GM18511 (cell line): ENCODE results near the gene TBCEL.
"Not testable (repeated sequence)": the region's sequence is repeated elsewhere in the genome, so short reads cannot be mapped to it uniquely, and the experiment has no call there.

ENCODE experiments used
- ATAC-seq: cut with Tn5 transposase; IDR thresholded peaks from one replicate; pipeline ENCODE4 v1.9.1; 2021; ENCODE audit warnings: mild to moderate bottlenecking, moderate library complexity; ENCODE audit not compliant: unreplicated experiment

TBCEL gene

DNA sequence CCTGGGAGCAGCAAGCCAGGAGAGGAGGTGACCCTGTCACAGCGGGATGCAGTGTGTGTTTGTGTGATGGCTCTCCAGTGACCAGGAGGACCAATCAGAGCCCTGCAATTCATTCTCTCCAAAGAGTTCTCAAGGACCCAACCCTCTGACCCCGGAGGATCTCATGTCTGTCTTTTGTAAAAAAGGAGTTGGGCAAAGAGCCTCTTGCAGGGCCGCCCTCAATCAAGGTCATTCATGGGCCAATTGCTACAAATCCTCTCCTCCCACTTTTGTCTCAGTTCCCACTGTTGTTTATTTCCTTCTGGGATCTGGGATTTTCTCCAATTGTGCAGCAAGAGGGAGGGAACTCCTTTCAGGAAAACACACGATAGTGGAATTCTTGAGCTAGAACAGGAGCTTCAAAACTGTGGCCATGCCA lies 81.2 kb downstream of the TBCEL start:
- ATAC-seq: no peak

DNA sequence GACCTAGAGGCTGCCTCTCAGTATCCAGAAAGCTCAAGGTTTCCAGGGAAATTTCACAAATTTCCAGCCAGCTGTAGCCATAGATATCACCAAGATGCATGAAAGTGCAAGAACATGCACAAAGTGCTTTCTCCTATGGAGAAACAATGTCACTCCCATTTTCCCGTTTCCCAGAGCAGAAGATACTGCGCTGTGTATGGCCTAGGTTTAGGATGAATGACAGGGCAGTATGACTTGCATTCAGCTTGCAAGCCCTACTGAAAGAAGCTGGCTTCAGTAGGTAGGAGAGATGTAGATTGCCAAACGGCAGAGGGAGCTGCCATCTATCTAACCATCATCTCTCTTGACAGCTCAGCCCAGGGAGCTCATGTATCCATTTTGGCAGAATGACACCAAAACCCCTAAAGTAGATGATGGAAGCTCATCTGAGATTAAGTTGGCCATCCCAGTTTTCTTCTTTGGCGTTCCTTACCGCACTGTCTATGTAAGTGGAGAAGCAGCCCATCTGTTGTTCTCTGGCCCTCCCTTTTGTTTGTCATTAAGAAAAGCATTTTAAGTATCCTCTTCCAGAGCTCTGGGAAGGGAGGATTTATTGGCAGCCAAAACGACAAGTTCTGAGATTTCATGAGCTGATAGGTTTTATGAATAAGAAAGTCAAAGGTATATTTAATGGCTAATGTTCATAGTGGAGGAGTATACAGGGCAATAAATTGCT lies 81.7 kb downstream of the TBCEL start:
- ATAC-seq: no peak

DNA sequence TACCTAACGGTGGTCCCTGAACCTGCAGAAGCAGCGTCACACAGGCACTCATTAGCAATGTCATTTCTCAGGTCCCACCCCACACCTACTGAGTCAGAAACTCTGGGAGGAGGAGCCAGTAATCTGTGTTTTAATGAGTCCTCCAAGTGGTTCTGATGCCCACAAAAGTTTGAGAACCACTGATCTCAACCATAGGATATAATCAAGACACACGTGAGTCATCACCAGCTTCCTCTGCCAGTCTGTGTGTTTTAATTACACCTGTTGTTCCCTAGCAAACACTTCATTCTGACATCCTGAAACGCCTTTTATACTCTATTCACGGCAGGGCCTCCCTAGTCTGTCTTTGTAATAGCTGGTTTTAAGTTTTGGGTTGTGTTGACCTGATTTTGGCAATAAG lies 82.9 kb downstream of the TBCEL start:
- ATAC-seq: no peak

DNA sequence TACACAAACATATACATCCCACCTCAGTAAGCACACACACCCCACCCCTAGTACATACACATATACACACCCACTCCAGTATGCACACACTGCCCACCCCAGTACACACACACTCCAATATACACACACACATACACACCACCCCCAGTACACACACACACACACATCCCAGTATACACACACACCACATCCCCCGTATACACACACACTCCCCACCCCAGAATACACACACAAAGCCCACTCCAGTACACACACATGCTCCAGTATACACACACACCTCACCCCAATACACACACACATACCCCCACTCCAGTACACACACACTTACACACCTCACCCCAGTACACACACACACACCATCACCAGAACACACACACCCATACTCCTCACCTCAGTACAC lies 84.5 kb downstream of the TBCEL start:
- no peak for ATAC-seq

DNA sequence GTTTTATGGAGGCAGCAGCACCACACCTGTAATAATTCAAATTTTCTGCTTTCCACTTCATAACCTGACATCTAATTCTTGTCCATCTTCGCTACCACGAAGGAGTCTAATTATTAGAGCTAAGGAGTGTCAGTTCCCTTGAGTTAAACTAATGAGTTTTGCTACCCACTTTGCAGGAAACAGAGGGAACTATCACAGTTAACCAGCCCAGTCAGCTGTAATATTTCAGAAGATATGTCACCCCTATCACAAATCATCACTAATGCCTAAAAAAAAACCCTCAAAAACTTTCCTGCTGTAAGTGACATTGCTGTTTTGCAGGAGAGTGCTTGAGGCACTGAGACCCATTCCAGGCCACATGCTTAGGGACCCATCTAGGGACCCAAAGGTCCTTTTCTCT lies 85.6 kb downstream of the TBCEL start:
- ATAC-seq: no peak

DNA sequence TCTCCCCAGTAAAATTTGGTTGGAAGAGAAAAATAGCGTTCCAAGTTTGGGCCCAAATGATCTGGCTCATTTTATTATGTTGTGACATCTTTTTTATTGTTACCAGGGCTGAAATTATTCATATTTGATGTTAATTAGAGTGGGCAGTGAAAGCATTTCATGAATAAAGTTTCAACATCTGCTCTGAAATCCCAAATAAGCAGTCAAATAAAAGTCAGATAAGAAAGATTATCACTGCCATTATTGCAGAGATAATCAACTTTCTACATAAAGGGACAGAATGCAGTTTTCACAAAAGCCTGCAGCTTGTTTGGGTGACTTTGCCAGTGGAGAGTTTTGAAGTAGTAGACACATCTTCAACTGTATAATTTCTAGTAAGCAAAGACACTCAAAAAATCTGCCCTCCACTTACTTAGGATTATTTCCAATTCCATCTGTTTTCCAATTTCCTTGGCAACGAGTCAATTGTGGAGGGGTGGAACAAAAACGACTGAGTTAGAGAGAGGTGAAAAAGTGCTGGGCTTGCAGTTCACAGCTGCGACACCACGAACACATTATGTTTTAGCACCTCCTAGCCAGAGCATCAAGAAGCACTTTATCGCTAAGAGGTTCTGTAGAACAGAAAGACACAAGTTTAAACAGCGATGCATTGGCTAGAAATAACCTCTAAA lies 86.1 kb downstream of the TBCEL start:
- ATAC-seq: no peak

DNA sequence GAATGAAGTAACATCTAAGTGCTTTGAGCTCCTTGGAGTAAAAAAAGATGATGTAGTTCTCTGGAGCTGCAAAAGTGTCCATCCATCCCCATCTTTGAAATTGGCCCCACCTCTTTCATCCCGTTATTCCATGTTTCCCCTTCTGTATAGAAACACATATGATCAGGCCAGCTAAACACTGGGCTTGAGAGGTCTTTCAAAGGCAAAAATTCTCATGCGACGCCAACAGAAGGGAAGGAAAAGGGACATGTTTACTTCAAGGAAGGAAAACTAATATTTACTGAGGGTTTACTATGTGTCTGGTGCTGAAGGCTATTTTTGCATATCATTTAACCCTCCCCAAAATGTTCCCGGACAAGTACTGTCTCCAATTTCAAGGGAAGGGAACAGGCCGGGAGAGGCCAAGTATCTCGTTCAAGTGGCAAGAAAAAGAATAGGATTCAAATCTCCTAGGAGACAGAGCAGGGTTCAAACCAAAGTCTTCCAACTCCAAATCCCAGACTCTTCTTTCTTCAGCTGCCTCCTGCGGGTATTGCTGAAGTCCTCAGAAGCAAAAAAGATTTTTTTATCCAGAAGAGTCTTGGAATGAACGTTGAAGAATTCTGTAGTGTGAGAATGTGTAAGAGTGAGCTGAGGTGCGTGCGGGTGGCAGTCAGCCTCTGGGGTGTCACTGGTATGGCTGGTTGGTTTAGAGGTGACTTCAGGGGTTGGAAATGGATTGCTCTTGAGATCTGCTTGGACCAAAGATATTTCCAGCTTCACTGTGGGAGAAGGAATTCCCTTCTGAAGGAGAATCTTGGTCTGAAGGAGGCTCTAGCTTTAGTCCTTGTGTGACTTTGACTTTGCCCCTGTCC lies 87.2 kb downstream of the TBCEL start:
- ATAC-seq: no peak

DNA sequence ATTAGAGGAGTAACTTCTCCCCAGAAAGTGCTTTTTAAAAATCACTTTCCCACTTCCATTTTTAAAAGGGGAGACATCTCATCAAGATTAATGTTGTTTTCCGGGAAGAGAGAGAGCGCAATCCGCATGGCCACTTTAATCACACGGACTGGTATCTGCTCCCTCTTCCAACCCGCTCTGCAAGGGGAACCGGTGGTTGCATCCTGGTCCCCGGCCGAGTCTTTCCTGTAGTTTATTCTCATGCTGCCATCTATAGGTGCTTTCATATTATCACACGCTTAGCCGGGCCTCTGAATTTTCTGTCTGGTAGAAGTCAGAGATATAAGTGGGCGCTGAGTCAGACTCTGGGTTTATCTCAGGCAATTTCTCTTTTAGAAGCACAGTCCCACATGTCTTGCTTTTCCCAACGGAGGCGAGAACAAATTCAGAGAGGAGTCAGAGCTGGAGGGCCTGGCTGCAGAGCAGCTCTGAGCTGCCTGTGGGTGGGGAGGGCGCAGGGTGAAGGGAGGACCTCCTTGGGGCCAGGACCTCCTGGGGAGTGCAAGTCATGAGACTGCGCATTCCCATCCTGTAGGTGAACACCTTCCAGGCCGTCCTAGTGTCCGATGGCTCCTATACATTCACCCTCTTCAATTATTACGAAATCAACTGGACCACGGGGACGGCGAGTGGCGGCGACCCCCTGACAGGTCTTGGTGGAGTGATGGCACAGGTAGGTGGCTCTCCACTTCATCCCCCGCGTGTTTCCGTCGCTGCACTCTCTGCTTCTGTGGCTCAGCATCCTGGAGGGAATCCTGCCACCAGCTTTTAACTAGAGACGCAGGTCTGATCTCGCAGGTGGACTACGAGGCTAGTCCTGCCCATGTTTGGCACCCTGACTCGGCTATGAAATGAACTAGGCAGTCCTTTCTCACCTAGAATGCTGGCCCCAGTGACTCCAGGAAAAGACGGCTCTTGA lies 88.9 kb downstream of the TBCEL start:
- peak; percentile 51 for ATAC-seq

DNA sequence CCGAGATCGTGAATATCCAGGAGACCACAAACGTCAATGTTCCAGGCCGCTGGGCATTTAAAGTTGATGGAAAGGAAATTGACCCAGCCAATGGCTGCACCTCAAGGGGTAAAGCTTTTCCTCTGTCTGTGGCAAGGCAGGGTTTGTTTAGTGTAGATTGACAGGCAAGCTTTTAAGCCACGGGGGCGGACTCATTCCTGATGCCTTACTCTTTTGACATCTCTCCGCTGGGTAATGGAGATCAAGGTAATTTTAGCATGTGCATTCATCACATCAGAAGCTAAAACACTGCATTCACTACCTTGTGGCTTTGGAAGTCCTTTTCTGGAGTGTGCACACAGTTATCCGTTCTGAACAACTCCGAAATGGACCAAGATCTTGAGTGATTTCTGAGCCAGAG lies 89.7 kb downstream of the TBCEL start:
- no peak for ATAC-seq

DNA sequence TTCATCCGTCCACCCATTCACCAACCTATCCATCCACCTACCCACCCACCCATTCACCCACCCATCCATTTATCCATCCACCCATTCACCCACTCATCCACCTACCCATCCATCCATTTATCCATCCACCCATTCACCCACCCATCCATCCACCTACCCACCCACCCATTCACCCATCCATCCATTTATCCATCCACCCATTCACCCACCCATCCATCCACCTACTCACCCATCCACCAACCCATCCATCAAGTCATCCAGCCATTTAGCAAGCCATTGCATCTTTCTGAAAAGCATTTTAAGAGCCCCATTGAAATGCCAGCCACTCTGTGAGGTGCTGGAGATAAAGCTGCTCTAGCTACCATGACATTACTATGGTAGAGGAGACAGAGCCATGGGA lies 91.1 kb downstream of the TBCEL start:
- ATAC-seq: not testable (repeated sequence)

DNA sequence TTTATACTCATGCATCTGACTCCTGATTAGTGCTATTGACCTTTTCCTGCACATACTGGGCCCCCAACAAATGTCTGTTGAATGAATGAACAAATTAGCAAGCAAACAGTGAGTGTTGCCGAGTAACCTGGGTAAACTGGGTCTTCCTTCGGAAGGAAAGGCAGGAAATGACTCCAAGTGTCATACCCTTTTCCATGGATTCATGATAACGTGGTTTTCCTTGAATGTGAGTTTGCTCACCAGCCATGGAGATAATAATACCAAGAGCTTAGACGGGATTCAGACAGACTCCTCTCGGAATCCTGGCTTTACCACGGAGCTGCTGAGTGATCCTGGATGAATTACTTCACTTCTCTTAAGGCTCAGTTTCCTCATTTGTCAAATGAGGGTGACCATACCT lies 93.9 kb downstream of the TBCEL start:
- ATAC-seq: no peak

DNA sequence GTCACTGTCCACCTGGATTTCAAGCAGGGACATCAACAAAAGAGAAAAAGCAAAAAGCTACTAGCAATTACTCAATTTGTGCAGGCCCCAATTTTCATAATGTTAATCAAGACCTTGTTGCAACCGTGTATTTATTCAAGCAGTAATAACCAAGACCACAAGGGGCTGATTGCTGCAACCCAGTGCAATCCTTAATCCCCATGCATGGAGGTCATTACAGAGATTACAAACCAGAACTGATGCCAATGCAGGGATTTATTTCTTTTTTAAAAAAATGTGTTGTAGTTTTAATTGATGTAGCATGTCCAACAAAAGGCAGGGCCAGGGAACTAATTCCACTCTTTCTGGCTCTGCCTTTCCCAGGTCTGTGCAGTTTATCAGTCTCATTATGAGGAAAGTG lies 95.5 kb downstream of the TBCEL start:
- no peak for ATAC-seq

DNA sequence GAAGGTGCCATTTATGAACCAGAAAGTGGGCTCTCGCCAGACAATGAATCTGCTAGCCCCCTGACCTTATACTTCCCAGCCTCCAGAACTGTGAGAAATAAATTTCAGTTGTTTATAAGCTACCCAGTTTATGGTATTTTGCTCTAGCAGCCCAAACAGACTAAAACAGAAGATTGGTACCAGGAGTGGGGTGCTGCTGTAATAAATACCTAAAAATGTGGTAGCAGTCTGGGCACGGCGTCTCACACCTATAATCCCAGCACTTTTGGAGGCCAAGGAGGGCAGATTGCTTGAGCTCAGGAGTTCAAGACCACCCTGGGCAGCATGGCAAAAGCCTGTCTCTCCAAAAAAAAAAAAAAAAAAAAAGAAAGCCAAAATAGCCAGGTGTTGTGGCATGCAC lies 98.4 kb downstream of the TBCEL start:
- ATAC-seq: no peak

DNA sequence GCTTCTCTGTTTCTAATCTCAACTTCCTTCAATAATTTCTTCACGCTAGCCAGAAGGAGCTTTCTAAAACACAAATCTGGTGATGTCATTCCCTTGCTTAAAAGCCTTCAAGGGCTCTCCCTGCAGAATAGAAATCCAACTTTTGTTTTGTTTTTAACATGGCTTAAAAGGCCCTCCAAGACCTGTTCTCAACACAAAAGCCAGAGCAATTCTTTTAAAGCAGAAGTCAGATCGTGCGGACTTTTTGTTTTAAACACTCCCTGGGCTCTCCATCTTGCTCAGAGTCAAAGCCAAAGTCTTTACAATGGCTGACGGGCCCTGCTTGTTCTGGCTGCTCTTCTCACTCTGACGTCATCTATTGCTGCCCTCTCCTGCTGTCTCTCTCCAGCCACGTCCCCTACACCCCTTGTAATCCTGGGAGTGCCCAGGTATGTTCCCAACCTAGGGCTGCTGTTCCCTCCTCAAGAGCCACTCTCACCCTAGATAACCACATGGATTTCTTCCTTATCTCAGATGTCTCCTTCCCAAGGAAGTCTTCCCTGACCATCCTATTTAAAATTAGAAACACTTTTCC lies 99.7 kb downstream of the TBCEL start:
- no peak for ATAC-seq

DNA sequence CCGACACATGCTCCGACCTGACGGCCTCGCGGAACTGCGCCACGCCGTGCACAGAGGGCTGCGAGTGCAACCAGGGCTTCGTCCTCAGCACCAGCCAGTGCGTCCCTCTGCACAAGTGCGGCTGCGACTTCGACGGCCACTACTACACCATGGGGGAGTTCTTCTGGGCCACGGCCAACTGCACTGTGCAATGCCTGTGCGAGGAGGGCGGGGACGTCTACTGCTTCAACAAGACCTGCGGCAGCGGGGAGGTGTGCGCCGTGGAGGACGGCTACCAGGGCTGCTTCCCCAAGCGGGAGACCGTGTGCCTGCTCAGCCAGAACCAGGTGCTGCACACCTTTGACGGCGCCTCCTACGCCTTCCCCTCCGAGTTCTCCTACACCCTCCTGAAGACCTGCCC lies 103.9 kb downstream of the TBCEL start:
- ATAC-seq: no peak

DNA sequence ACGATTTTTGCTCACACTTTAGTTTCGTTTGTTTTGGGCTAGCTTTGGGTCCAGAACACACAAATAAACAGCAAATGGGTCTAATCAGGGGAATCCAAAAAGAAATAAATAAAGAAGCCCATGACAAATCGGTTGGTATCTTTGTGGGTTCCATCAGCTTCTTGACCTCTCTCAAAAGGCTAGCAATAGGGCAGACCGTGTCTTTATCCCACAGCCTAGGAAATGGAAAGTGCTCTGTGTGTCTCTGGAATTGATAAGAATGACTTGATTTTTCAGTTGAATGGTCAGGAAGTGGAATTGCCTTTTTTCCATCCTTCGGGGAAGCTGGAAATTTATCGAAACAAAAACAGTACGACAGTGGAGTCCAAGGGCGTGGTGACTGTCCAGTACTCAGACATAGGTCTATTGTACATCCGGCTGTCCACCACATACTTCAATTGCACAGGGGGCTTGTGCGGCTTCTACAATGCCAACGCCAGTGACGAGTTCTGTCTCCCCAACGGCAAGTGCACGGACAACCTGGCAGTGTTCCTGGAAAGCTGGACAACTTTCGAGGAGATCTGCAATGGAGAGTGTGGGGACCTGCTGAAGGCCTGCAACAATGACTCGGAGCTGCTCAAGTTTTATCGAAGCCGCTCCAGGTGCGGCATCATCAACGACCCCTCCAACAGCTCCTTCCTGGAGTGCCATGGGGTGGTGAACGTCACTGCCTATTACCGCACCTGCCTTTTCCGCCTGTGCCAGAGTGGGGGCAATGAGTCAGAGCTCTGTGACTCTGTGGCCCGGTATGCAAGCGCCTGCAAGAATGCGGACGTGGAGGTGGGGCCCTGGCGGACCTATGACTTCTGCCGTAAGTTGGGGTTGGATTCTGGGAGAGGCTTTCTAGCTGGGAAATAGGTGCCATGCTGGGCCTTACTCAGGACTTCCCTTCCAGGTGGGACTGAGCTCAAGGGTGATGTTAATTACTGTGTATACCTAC lies 105.7 kb downstream of the TBCEL start:
- ATAC-seq: no peak

DNA sequence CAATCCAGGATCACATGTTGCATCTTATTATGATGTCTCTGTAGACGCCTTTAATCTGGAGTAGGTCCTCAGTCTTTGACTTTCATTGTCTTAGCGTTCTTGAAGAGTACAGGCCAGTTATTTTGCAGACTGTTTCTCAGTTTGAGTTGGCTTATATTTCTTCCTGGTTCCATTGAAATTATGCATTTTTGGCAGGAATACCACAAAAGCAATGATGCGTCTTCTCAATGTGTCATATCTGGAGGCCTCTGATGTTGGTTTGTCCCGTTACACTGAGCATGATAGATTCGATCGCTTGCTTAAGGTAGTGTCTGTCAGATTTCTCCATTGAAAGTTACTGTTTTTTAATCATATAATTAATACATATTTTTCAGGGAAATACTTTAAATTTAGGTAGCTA lies 107.8 kb downstream of the TBCEL start:
- no peak for ATAC-seq

DNA sequence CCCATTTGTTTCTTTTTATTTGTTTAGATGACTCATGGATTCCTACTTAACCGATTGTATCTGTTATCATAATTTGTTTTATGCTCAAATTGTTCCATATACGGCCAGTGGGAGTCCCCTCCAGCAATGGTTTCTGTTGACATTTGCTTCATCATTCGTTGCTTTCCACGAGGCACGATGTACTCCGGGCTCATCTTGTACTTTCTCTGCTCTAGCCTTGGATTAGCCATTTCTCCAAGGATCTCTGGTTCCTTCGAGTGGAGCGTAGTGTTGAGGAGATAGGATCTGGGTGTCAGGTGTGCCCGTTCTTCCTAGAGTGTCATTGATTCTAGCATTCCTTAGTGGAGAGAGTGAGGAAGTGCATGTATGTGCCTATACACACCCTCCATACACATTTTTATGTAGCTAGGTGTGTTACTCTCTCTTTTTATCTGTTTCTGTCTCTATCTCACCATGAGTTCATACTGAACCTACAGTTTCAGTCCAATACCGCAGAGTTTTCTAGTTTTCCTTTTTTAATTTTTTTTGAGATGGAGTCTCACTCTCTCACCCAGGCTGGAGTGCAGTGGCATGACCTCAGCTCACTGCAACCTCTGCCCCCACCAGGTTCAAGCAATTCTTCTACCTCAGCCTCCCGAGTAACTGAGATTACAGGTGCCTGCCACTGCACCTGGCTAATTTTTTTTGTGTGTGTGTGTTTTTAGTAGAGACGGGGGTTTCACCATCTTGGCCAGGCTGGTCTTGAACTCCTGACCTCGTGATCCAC lies 108.5 kb downstream of the TBCEL start:
- no peak for ATAC-seq
